ENCODE results near the gene TMEM266. TPM values are rescaled to one million over a fixed set of nuclear protein-coding genes. Genes with fewer than 3 reads are reported as not detected.
A peak's percentile ranks its signal among the peaks of the same experiment; 100 is the strongest.

The TMEM266 gene
- total and polyA plus RNA-seq, 5 donors = 0.09 TPM; not detected in 4

GRCh38 chr15:76197703-76198455 lies 138.1 kb downstream of the TMEM266 start:
- 89% methylated on average over 8 of the region's 8 CpGs for WGBS
- DNase-seq (no peak), ATAC-seq (no peak)
- no peak overlapping the region for H3K4me3 ChIP-seq (ENCODE audit: low read length)
- intact Hi-C loops (cut with DNase I) = loop anchor here in 1 of 4 donors (10.0 kb wide), 1 partner anchor 667 kb away; no protein-coding TSS in a partner anchor
- no peaks in the 10 kb centered on the region for H3K9me3 ChIP-seq (ENCODE audit: control insufficient read depth, low read length)
- peaks cover 10% of the 10 kb centered on the region for H3K4me1 ChIP-seq (ENCODE audit: control insufficient read depth, insufficient read depth, low read length)
- peak overlapping the region; percentile 55 for H3K27ac ChIP-seq (ENCODE audit: low read length)
- no peaks in the 10 kb centered on the region for H3K27me3 ChIP-seq (ENCODE audit: control insufficient read depth, insufficient read depth)

GRCh38 chr15:76198456-76199105 lies 138.8 kb downstream of the TMEM266 start:
- DNase-seq = no peak
- Histone ChIP-seq H3K9me3 (ENCODE audit: control insufficient read depth, low read length) (no peaks in the 10 kb centered on the region), H3K27ac (ENCODE audit: low read length) (peak overlapping the region; percentile 25), H3K27me3 (ENCODE audit: control insufficient read depth, insufficient read depth) (no peaks in the 10 kb centered on the region), H3K4me1 (ENCODE audit: control insufficient read depth, insufficient read depth, low read length) (peaks cover 10% of the 10 kb centered on the region), H3K4me3 (ENCODE audit: low read length) (no peak overlapping the region)
- no peak for ATAC-seq
- intact Hi-C loops (cut with DNase I) = loop anchor here in 1 of 4 donors (10.0 kb wide), 1 partner anchor 666 kb away; no protein-coding TSS in a partner anchor
- 97% methylated on average over 6 of the region's 6 CpGs for WGBS

- intact Hi-C loops (cut with DNase I) = loop anchor here in 1 of 4 donors (10.0 kb wide), 1 partner anchor 665 kb away; no protein-coding TSS in a partner anchor
- peak overlapping the region; percentile 38 for H3K27ac ChIP-seq (ENCODE audit: low read length)
- H3K27me3 ChIP-seq (ENCODE audit: control insufficient read depth, insufficient read depth) = no peaks in the 10 kb centered on the region
- WGBS = 61% methylated on average over 19 of the region's 19 CpGs
- H3K9me3 ChIP-seq (ENCODE audit: control insufficient read depth, low read length) = no peaks in the 10 kb centered on the region
- DNase-seq (peak; percentile 76 to 83 (median 81)), ATAC-seq (peak; percentile 14 to 58)
- H3K4me3 ChIP-seq (ENCODE audit: low read length) = no peak overlapping the region
- H3K4me1 ChIP-seq (ENCODE audit: control insufficient read depth, insufficient read depth, low read length) = peaks cover 10% of the 10 kb centered on the region
These were observed 139.6 kb downstream of the TMEM266 start for GRCh38 chr15:76199106-76200082.

- intact Hi-C loops (cut with DNase I) = no loop called here
- Histone ChIP-seq H3K27ac (ENCODE audit: low read length) (no peak overlapping the region), H3K4me1 (ENCODE audit: control insufficient read depth, insufficient read depth, low read length) (peaks cover 10% of the 10 kb centered on the region), H3K9me3 (ENCODE audit: control insufficient read depth, low read length) (no peaks in the 10 kb centered on the region), H3K4me3 (ENCODE audit: low read length) (no peak overlapping the region), H3K27me3 (ENCODE audit: control insufficient read depth, insufficient read depth) (no peaks in the 10 kb centered on the region)
- ATAC-seq = no peak
- WGBS = 95% methylated on average over 6 of the region's 6 CpGs
- no peak for DNase-seq
These were observed 140.3 kb downstream of the TMEM266 start for GRCh38 chr15:76200083-76200465.

- Histone ChIP-seq H3K4me3 (ENCODE audit: low read length) (no peak overlapping the region), H3K27ac (ENCODE audit: low read length) (no peak overlapping the region), H3K4me1 (ENCODE audit: control insufficient read depth, insufficient read depth, low read length) (peaks cover 10% of the 10 kb centered on the region), H3K9me3 (ENCODE audit: control insufficient read depth, low read length) (no peaks in the 10 kb centered on the region), H3K27me3 (ENCODE audit: control insufficient read depth, insufficient read depth) (no peaks in the 10 kb centered on the region)
- DNase-seq (no peak), ATAC-seq (no peak)
- intact Hi-C loops (cut with DNase I) = no loop called here
- 59% methylated on average over 5 of the region's 5 CpGs for WGBS
These were observed 140.9 kb downstream of the TMEM266 start for GRCh38 chr15:76200641-76201105.

- DNase-seq = no peak
- ATAC-seq = no peak
- Histone ChIP-seq H3K4me1 (ENCODE audit: control insufficient read depth, insufficient read depth, low read length) (peaks cover 7% of the 10 kb centered on the region), H3K9me3 (ENCODE audit: control insufficient read depth, low read length) (no peaks in the 10 kb centered on the region), H3K4me3 (ENCODE audit: low read length) (no peak overlapping the region), H3K27me3 (ENCODE audit: control insufficient read depth, insufficient read depth) (no peaks in the 10 kb centered on the region), H3K27ac (ENCODE audit: low read length) (no peak overlapping the region)
- intact Hi-C loops (cut with DNase I) = no loop called here
- 90% methylated on average over 6 of the region's 6 CpGs for WGBS
These were observed 141.9 kb downstream of the TMEM266 start for GRCh38 chr15:76201536-76202255.

GRCh38 chr15:76203346-76204108 lies 143.7 kb downstream of the TMEM266 start:
- peaks cover 3% of the 10 kb centered on the region for H3K4me1 ChIP-seq (ENCODE audit: control insufficient read depth, insufficient read depth, low read length)
- no peaks in the 10 kb centered on the region for H3K9me3 ChIP-seq (ENCODE audit: control insufficient read depth, low read length)
- H3K4me3 ChIP-seq (ENCODE audit: low read length) = no peak overlapping the region
- ATAC-seq (no peak), DNase-seq (no peak)
- WGBS = 97% methylated on average over 23 of the region's 23 CpGs
- no peak overlapping the region for H3K27ac ChIP-seq (ENCODE audit: low read length)
- no peaks in the 10 kb centered on the region for H3K27me3 ChIP-seq (ENCODE audit: control insufficient read depth, insufficient read depth)
- intact Hi-C loops (cut with DNase I) = no loop called here

- Histone ChIP-seq H3K4me1 (ENCODE audit: control insufficient read depth, insufficient read depth, low read length) (peaks cover 2% of the 10 kb centered on the region), H3K27me3 (ENCODE audit: control insufficient read depth, insufficient read depth) (no peaks in the 10 kb centered on the region), H3K4me3 (ENCODE audit: low read length) (no peak overlapping the region), H3K9me3 (ENCODE audit: control insufficient read depth, low read length) (no peaks in the 10 kb centered on the region), H3K27ac (ENCODE audit: low read length) (no peak overlapping the region)
- 79% methylated on average over 18 of the region's 18 CpGs for WGBS
- no peak for ATAC-seq
- no peak for DNase-seq
- intact Hi-C loops (cut with DNase I) = no loop called here
These were observed 144.5 kb downstream of the TMEM266 start for GRCh38 chr15:76204109-76204845.

- no peaks in the 10 kb centered on the region for H3K4me1 ChIP-seq (ENCODE audit: control insufficient read depth, insufficient read depth, low read length)
- intact Hi-C loops (cut with DNase I) = no loop called here
These were observed 145.2 kb downstream of the TMEM266 start for GRCh38 chr15:76204916-76205460.

More at GRCh38 chr15:76204916-76205460, 145.2 kb downstream of the TMEM266 start:
- ATAC-seq (no peak), DNase-seq (no peak)
- Histone ChIP-seq H3K4me3 (ENCODE audit: low read length) (no peak overlapping the region), H3K9me3 (ENCODE audit: control insufficient read depth, low read length) (no peaks in the 10 kb centered on the region), H3K27ac (ENCODE audit: low read length) (no peak overlapping the region), H3K27me3 (ENCODE audit: control insufficient read depth, insufficient read depth) (no peaks in the 10 kb centered on the region)
- 92% methylated on average over 11 of the region's 11 CpGs for WGBS
